Measurements from ENCODE around the gene ART5.
"Not testable (repeated sequence)": the region's sequence is repeated elsewhere in the genome, so short reads cannot be mapped to it uniquely, and the experiment has no call there.

DNA sequence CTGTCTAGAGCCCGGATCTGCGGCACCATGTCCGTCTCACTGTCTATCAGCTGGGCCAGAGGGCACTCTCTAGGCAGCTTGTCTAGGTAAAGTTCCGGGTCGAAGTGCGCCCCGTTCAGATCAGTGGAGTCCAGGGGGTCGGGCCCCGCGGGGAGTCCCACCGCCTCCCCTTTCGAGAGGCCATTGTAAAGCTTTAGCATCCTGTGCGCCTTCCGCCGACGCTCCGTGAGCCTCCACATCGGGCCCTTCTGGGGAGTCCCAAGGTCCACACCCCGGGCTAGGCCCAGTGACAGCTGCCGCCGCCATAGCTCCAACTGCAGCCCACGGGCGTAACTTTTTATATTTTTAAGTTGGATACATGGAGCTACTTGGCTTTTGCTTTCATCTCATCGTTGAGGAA, 50.5 kb downstream of the ART5 start:
- TF ChIP-seq, protein P1, sequence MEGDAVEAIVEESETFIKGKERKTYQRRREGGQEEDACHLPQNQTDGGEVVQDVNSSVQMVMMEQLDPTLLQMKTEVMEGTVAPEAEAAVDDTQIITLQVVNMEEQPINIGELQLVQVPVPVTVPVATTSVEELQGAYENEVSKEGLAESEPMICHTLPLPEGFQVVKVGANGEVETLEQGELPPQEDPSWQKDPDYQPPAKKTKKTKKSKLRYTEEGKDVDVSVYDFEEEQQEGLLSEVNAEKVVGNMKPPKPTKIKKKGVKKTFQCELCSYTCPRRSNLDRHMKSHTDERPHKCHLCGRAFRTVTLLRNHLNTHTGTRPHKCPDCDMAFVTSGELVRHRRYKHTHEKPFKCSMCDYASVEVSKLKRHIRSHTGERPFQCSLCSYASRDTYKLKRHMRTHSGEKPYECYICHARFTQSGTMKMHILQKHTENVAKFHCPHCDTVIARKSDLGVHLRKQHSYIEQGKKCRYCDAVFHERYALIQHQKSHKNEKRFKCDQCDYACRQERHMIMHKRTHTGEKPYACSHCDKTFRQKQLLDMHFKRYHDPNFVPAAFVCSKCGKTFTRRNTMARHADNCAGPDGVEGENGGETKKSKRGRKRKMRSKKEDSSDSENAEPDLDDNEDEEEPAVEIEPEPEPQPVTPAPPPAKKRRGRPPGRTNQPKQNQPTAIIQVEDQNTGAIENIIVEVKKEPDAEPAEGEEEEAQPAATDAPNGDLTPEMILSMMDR (conservative IDR thresholded peaks at IDR 0.05) = not testable (repeated sequence)
- not testable (repeated sequence) for TF ChIP-seq ZFX (IDR thresholded peaks at IDR 0.05)
